Anterior cingulate cortex (tissue), 58 donors: ENCODE results near the gene SLC9A6.
A peak's percentile ranks its signal among the peaks of the same experiment; 100 is the strongest.

Experiments used
- DNase-seq, 58 donors: peaks; one replicate each; lab custom pipeline; 2025; lab: John Stamatoyannopoulos, UW

The SLC9A6 gene

DNA sequence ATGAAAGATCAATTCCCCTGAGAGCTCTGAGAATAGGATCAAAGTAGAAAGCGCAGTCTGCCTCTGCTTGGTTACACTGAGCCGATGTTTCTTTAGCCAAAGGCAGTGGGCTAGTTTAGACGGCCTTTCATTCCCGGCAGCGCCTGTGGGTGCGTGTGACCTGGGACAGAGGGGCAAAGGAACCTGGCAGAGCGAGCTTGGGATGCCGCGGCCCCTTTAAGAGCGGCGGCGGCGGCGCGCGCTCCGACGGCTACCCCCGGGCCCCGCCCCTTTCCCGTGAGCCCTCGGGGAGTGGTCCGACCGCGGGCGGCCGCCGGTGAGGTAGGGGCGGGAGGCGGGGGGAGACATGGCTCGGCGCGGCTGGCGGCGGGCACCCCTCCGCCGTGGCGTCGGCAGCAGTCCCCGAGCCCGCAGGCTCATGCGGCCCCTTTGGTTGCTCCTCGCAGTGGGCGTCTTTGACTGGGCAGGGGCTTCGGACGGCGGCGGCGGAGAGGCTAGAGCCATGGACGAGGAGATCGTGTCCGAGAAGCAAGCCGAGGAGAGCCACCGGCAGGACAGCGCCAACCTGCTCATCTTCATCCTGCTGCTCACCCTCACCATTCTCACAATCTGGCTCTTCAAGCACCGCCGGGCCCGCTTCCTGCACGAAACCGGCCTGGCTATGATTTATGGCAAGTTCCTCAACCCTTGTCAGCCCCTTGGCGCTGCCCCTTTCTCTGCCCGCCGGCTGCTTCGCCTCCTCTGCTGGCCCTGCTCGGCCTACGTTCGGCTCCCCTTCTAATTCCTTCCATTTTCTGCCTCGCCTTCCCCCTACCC lies at the start of gene SLC9A6:
TSS of gene SLC9A6 (plus strand) at position 279 of the 816 bp plus-strand sequence. CDS start at position 503, 224 bp downstream.
- peak in 57 of 58 donors; percentile 1 to 76 (median 56) for DNase-seq

DNA sequence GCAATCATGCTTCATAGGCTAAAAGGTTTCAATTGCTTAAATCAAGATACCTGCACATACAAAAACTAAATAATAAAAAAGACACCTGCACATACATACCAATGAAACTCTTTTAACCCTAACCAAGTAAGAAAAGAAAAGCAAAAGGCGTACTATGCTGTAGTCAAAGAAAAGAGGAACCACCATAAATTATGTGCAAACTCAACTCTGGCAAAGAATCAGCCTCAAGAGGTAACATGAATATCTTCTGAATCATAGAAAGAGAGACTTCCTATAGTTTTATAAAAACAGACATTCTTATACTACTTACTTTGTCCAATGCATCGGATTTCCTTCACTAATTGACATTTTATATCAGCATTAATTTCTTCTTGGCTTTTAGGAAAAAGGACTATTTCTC lies 40.7 kb upstream of the SLC9A6 start:
- no peak for DNase-seq

DNA sequence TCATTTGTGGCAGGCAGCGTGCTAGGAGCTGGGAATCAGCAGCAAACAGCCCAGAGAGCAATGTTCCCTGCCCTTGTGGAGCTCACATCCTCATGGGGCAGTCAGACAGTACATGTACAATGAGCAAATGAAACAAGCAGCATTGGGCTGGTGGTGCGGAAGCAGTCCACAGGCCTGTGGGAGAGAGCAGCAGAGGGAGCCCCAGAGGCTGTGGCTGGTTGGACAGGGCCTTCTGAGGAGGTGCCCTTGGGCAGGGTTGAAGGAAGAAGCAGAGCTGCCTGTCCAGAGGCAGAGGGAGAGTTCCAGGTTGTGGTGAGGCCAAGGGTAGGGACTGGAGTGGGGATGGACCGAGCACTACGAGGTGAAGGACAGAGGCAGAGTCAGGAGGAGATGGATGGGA lies 33.9 kb upstream of the SLC9A6 start:
- no peak for DNase-seq

DNA sequence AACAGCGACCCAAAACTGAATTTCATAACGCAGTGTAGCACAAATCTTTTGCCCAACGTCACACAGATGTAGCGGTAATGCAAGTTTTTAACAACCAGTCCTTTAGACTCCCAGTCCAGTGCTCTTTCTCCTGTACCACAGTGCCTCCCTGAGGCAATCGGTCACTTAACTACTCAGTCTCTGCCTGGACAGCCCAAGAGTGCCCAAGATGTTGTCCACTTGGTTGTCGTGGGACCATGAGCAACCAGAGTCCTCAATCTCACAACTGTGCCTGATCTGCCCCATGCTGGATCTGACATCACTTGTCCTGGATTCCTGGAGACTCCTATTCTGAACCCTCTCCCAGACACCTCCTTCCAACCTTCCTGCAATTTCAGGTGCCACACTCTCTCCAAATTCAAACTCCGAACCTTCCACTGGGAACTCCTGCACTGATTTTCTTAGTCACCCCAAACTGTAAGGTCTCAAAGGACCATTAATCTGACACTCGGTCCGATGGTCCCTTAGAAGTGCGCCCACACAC lies 12.1 kb upstream of the SLC9A6 start:
- peak in 20 of 58 donors; percentile 0 to 33 (median 5) for DNase-seq

DNA sequence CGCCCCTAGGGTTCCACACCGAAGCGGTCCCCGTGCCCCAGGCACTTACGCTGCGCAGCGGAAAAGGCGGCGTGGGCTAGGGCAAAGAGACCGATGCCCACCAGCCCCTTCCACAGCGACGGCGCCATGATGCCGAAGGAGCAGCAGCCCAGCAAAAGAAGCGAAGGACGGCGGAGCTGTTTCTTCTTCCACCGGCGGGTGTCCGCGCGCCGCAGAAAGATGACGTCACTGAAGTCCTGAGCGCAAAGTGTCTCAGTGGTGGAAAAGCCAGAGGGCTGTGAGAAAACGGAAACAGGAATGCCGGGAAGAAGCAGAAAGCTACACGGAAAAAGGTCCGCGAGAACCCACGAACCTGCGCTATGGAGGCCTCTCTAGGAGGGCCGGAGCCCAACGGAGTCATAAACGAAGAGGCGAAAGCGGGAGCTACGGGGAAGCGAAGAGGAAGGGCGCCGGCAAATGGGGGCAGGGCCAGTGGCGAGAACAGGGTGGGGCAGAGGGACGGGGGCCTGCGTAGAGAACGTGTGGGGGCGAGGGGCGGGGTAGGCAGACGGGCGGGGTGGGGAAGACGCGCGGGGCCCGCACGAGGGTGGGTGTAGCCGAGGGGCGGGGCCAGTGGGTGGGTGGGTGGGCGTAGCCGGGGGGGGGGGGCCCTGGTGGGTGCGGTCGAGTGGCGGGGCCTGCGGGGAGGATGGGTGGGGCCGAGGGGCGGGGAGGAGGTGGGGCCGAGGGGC lies 11.5 kb upstream of the SLC9A6 start, which contains the start of gene MMGT1:
TSS of gene MMGT1 (minus strand) at position 441 of the 731 bp plus-strand sequence. CDS start at position 128, 313 bp downstream.
- DNase-seq: peak; percentile 17 to 92 (median 80)

DNA sequence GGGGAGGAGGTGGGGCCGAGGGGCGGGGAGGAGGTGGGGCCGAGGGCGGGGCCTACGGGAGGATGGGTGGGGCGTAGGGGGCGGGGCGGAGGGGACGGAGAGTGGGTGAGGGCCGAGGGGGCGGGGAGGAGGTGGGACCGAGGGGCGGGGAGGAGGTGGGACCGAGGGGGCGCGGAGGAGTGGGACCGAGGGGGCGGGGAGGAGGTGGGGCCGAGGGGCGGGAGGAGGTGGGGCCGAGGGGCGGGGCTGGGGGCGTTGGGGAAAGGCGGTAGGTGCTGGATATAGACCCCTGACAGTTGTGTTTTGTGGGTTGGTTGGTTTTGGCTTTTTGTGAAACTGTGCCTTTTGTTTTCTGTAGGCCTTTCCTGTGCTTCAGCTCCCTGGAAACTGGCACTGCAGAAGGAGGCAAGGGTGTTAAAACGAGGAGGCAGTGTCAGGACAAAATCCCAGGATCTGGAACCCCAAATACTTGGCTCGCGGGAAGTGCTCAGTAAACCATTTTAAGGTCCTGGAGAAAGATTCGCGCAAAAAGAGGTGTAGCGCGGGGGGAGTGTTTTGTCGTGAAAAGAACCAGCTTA lies 10.9 kb upstream of the SLC9A6 start:
- DNase-seq: peak in 52 of 58 donors; percentile 2 to 92 (median 76)

DNA sequence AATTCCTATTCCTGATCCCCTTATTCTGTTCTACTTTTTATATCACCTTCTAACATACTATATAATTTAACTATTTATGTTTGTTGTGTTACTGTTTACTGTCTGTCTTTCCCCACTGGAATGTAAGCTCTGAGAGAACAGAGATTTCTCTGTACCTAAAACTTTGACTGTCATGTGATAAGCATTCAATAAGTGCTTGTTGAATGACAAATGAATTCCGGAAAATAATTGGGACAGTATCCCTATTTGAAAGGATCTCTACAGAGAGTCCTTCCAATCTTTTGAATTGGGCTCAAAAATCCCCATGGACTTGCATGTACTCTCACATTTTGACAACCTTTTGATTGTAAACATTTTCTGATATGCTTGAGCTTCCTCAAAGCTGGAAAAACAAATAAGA lies 9.8 kb upstream of the SLC9A6 start:
- DNase-seq: no peak

DNA sequence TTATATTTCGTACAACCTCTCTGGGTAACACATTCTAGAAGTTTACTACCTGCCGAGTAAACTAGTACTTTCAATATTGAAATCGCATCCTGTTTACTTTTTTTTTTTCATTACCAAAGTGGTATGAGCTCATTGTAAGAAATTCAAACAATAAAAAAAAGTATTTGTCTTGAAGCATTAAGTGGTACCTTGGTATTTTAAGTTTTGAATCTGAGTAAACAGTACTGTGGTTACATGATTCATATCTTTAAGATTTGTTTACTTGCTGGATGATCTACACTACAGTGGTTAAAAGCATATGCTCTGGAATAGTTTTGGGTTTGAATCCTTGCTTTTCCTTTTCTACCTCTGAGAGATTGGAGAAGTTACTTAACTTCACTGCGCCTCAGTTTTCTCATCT lies 7.6 kb upstream of the SLC9A6 start:
- DNase-seq: no peak

DNA sequence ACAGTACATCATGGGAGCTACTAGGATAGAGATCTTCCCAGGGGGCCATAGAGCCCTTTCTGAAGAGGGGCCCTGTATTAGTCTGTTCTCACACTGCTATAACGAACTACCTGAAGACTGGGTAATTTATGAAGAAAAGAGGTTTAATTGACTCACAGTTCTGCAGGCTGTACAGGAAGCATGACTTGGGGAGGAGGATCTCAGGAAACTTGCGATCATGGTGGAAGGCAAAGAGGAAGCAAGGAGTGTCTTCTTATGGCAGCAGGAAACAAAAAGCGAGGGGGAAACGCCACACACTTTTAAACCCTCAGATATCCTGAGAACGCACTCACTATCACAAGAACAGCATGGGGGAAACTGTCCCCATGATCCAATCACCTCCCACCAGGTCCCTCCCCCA lies 4.2 kb upstream of the SLC9A6 start:
- no peak for DNase-seq

DNA sequence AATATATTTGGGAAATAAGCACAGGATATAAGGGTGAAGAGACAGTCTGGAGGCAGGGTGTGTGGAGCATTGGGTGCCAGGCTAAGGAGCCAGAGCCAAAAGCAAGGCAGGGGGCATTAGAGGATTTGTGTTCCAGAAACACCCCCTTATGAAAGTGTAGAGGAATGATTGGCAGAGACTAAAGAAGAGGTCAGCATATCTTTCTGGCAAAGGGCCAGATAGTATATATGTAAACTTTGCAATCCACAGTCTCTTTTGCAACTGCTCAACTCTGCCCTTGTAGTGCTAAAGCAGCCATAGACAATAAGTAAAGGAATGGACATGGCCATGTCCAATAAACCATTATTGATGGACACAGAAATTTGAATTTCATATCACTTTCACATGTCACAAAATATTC lies 3.6 kb upstream of the SLC9A6 start:
- DNase-seq: no peak

DNA sequence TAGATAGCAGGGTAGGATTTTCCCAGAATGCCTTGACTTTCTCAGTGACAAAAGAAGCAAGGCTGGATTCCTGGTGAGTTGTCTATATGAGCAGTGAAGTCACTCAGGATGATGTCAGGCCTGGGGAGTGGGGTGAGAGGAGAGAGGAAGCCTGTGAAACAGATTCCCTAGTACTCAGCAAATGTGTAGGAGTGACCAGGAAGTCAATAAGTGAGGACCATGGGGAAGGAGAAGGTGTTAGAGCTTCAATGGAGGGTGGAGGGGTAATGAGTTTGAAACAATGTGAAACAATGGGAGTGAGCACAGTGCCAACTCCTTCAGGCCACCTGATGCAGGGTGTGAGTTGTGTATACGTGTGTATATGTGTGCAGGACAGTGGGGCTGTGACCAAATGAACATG lies 2.4 kb upstream of the SLC9A6 start:
- DNase-seq: no peak

DNA sequence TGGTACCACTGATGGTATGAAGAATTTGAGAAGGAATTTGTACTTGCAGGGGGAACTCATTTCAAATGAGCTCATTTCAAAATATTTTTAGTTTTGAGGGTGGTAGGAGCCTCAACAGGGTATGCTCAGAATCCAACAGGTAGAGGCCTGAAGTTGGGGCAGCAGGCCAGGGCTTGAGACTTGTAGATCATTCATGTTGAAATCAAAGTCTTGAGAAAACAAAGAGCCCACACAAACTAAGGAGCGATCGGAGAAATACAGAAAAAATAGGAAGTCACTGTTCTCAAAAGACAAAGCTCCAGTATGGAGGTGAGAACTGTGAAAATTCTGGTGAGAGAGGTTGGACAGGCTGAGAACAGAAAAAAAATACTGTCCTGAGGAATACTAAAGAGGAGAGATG lies 979 bp upstream of the SLC9A6 start:
- DNase-seq: no peak

DNA sequence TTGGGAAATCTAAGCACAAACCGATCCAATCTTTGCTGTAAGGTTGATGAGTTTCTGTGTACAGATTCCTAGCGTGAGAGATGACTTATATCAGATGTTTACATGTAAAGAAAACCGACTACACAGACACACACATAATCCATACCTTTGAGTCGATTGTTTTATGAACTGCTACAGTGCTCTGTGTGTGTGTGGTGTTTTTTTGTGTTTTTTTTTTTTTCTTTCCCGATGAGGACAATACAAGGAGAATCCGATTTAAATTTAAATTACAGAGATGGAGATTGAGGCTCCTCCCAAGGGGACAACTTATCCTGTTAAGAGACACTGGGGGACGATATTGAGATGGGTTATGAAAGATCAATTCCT lies 461 bp upstream of the SLC9A6 start:
- DNase-seq: no peak

DNA sequence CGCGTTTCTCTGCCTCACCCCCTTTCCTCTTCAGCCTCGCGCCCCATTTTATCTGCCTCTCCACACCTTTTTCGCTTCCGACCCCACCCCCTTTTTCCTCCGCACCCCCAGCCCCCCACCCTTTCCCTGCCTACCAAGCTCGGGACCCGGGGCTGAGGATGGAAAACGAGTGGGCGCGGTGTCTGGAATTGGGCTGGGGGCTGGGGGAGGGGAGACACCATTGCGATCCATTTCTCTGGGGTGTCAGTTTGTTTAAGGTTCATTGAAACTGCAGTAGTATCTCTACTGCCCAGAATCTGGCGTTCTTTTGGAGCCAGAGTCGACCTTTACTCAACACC lies 707 bp downstream of the SLC9A6 start:
- DNase-seq: peak in 3 of 58 donors; percentile 11 to 29 (median 14)

DNA sequence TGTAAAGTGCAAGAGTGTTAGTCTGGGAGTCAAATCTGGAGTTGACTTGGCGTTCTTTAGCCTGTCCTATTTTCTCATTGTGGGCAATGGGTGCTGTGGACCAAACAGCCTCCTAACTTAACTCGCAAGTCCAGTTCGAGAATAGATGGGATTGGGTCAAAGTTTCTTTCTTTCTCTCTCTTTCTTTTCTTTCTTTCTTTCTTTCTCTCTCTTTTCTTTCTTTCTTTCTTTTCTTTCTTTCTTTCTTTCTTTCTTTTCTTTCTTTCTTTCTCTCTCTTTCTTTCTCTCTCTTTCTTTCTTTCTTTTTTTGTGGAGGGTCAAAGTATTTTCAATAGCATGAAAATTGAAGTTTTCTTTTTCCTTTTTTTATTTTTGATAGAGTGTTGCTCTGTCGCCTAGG lies 3.0 kb downstream of the SLC9A6 start:
- DNase-seq: no peak

DNA sequence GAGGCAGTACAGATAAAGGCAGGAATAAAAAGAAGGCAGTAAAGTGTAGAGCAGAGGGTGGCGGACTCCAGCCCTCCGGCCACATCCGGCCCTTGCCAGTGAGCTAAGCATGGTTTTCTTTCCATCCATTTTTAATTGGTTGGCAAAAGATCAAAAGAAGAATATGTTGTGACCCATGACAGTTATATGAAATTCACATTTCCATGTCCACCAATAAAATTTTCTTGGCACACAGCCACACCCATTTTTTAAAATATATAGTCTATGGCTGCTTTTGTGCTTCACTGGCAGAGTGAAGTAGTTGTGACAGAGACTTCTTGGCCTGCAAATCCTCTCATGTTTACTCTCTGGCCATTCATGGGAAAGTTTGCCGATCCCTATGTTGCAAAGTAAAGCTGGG lies 29.8 kb downstream of the SLC9A6 start:
- DNase-seq: no peak

DNA sequence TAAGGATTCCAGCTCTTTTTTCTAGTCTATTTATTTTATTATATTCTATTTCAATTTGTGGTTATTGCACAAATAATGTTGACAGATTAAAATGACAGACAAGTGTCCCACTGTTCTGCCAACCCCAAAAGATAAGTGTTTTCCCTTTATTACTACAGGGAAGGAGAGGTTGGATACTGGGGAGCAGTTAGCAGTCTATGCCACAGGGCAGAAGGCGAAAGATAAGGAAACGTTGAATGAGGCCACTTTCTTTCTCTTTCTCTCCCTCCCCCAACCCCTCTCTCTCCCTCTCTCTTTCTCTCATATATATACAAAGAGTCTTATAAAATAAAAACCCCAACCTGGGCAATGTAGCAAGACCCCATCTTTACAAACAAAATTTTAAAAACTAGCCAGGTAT lies 31.6 kb downstream of the SLC9A6 start:
- DNase-seq: no peak

DNA sequence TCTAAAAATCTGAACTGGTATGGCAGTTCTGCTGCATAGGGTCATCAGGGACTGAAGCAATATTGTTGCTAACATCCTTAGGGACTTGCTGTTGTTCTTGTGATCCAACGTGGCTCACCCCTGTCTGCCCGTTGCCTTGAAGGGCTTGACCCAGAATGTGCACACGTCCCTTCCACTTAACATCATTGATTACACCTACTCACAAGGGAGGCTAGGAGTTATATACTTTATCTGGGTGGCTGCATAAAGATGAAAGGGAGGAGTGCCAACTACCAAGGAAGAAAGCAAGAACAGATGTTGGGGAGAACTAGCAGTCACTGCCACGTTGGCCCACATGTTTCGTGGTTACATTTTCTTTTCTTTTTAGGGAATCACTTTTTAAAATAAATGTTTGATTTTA lies 34.0 kb downstream of the SLC9A6 start:
- no peak for DNase-seq

DNA sequence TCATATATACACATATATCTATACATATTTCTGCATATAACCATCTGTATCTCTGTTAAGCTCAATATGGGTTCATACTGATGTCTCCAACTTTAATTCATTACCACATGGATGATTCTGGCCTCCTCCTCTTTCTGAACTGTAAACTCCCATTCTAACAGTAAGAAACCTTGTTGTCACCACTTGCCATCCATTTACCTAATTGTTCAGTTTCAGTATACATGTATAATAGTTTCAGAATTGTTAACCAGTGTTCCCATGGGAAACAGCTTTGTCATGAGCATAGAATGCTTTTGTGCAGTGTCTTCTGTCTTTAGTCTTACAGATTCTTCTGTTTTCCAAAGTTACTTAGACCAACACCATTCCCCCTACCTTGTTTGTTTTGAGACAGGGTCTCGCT lies 35.9 kb downstream of the SLC9A6 start:
- no peak for DNase-seq

DNA sequence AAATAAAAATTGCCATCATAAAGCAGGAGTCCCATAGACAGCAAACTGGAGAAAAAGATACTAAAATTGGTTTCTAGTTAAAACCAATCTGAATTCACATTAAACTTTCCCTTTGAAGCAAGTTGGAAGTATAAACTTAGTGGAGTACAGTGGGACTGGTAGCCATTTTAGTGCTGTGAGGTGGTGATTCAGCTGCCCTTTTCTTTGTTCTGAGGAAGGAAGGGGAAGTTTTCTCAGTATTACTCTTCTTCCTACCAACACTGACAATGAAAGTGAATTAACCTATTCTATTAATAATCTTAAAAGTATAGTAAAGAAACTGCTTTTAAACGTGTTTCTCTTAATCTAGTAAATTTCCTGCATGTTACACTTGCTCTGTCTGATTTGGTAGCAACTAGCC lies 36.7 kb downstream of the SLC9A6 start:
- DNase-seq: no peak

DNA sequence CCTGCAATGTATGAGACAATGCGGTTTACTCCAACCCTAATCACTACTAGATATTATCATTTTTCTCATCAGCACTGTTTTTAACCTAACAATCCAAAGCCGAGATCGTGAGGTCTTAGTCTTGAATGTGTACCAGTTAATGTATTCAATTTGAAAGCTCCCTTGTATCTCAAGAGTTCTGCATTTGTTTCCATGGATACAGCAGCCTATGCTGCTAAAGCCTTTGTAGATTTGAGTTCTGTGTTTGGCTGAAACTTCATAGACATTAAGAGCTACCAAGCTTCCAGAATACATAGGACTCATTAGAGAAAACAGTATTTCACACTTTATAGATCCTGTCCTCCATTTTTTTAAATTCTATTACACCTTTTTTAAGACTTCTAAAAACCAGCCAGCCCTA lies 39.9 kb downstream of the SLC9A6 start:
- DNase-seq: peak in 1 of 58 donors; percentile 4
